GM12878 (cell line): ENCODE data around the gene MUSTN1. TPM values are rescaled to one million over a fixed set of nuclear protein-coding genes. Genes with fewer than 3 reads are reported as not detected.

ENCODE experiments used
- ATAC-seq: fragments of 200-7000 bp; cut with Tn5 transposase; 3 replicates; pipeline ENCODE4 v1.9.1; 2020; ENCODE audit warnings: mild to moderate bottlenecking, moderate library complexity
- BruUV-seq: library from RNA; stranded (reverse); fragments of 400-500 nt; replicated peaks from 2 replicates; lab custom pipeline; 2021; lab: Mats Ljungman, UMichigan
- CTCF ChIA-PET: fragments of 300-600 bp; sonication (Branson Sonifier 250); formaldehyde crosslinking; extraction: SDS; loops from one replicate; lab custom pipeline; 2021; ENCODE audit warnings: inconsistent platforms; lab: Yijun Ruan, JAX
- POLR2A ChIA-PET: fragments of 350-600 bp; formaldehyde crosslinking; extraction: SDS; loops from one replicate; lab custom pipeline; 2021; ENCODE audit warnings: inconsistent platforms; lab: Charles Lee
- RAD21 ChIA-PET: fragments of 300-600 bp; sonication (Branson Sonifier 250); formaldehyde crosslinking; loops from one replicate; lab custom pipeline; 2023; ENCODE audit warnings: antibody characterized with exemption; ENCODE audit not compliant: unreplicated experiment; lab: Charles Lee
- SMC1A ChIA-PET: fragments of 300-600 bp; sonication (Branson Sonifier 250); formaldehyde crosslinking; loops from one replicate; lab custom pipeline; 2023; ENCODE audit not compliant: unreplicated experiment, uncharacterized antibody; lab: Charles Lee
- DNase-seq: peaks from one replicate; pipeline ENCODE4 v3.0.0-alpha.2; 2011; ENCODE audit warnings: low read depth, low spot score
- FAIRE-seq: peaks from 3 replicates; lab custom pipeline; 2011; peaks lifted over from hg19 to GRCh38; lab: Jason Lieb, UNC
- H2AFZ ChIP-seq: 2 replicates; pipeline ENCODE4 v1.6.0; 2011; ENCODE audit warnings: low read depth, low read length, control low read depth; ENCODE audit not compliant: control insufficient read depth
- H3K27ac ChIP-seq: 2 replicates; pipeline ENCODE4 v1.5.1; 2011; ENCODE audit warnings: control low read depth; ENCODE audit not compliant: control insufficient read depth, insufficient read depth
- H3K27me3 ChIP-seq, 2 experiments: replicated peaks in 1 of 2; 2 replicates each; pipeline versions ENCODE4 v1.6.0 to v1.6.1; 2011; ENCODE audit warnings: low read length in 1 of 2; ENCODE audit not compliant: control insufficient read depth in 2 of 2, insufficient read depth in 2 of 2
- H3K36me3 ChIP-seq, 2 experiments: 2 replicates each; pipeline ENCODE4 v1.5.1; 2011; ENCODE audit warnings: low read length in 1 of 2; ENCODE audit not compliant: control insufficient read depth in 2 of 2, insufficient read depth in 2 of 2
- H3K4me1 ChIP-seq: 2 replicates; pipeline ENCODE4 v1.6.1; 2011; ENCODE audit warnings: mild to moderate bottlenecking, low read length, moderate library complexity, mixed read lengths; ENCODE audit not compliant: control insufficient read depth, insufficient read depth
- H3K4me2 ChIP-seq: 2 replicates; pipeline ENCODE4 v1.6.0; 2011; ENCODE audit warnings: control low read depth; ENCODE audit not compliant: control insufficient read depth, insufficient read depth
- H3K4me3 ChIP-seq: fragments of 200-600 bp; sonication (generic); 2 replicates; pipeline ENCODE4 v1.5.1; 2016
- H3K79me2 ChIP-seq: 2 replicates; pipeline ENCODE4 v1.6.0; 2011; ENCODE audit warnings: low read length; ENCODE audit not compliant: control insufficient read depth, insufficient read depth
- H3K9ac ChIP-seq: 2 replicates; pipeline ENCODE4 v1.8.0; 2011; ENCODE audit warnings: low read length, control low read depth, mixed read lengths; ENCODE audit not compliant: control insufficient read depth, insufficient read depth
- H3K9me3 ChIP-seq: replicated peaks from 3 replicates; pipeline ENCODE4 v1.5.1; 2011; ENCODE audit warnings: mild to moderate bottlenecking, low read length; ENCODE audit not compliant: control insufficient read depth, insufficient read depth
- H4K20me1 ChIP-seq: 2 replicates; pipeline ENCODE4 v1.6.0; 2011; ENCODE audit not compliant: control insufficient read depth, insufficient read depth
- ELK1 ChIP-seq: IDR thresholded peaks from 2 replicates; pipeline ENCODE4 v1.6.1; 2012; ENCODE audit warnings: low read depth, low read length, improper control_type of control experiment
- KDM1A ChIP-seq: fragments of 200-600 bp; sonication (generic); IDR thresholded peaks from 2 replicates; pipeline ENCODE4 v1.6.1; 2016; ENCODE audit warnings: borderline replicate concordance
- MYB ChIP-seq: fragments of 150-350 bp; IDR thresholded peaks from 2 replicates; pipeline ENCODE4 v1.6.1; 2014; ENCODE audit warnings: mild to moderate bottlenecking, low read depth, low read length, borderline replicate concordance
- NR2C1 ChIP-seq: fragments of 450-650 bp; IDR thresholded peaks from 2 replicates; pipeline ENCODE4 v1.6.1; 2017; ENCODE audit warnings: antibody characterized with exemption, mild to moderate bottlenecking, moderate library complexity
- PKNOX1 ChIP-seq: fragments of 450-650 bp; IDR thresholded peaks from 2 replicates; pipeline ENCODE4 v1.6.1; 2016; ENCODE audit warnings: mild to moderate bottlenecking
- RELA ChIP-seq: fragments of 450-650 bp; IDR thresholded peaks from 2 replicates; pipeline ENCODE4 v1.8.0; 2014; ENCODE audit warnings: borderline replicate concordance; ENCODE audit not compliant: partially characterized antibody
- TBL1XR1 ChIP-seq: IDR thresholded peaks from 2 replicates; pipeline ENCODE4 v1.6.1; 2012; ENCODE audit warnings: low read depth, low read length, improper control_type of control experiment
- ZSCAN29 ChIP-seq: fragments of 450-650 bp; IDR thresholded peaks from 2 replicates; pipeline ENCODE4 v1.6.1; 2017; ENCODE audit warnings: mild to moderate bottlenecking, moderate library complexity
- WGBS: methylation state at CpG from one replicate; pipeline ENCODE4 v1.1.6; 2016; ENCODE audit warnings: low lambda C conversion rate; ENCODE audit not compliant: insufficient replicate concordance, insufficient coverage; ENCODE audit errors: missing lambda C conversion rate; 5-methylcytosine and 5-hydroxymethylcytosine counted together
- in situ Hi-C: fragments of 300-500 bp; cut with MboI; formaldehyde crosslinking; loops from 9 replicates; pipeline ENCODE4 v1.14.3; 2018; ENCODE audit warnings: mixed read lengths
- intact Hi-C: fragments of 100-400 bp; cut with micrococcal nuclease; formaldehyde crosslinking; loops from one replicate; pipeline ENCODE4 v1.14.2; 2022; ENCODE audit not compliant: unreplicated experiment
- polyA plus RNA-seq, 11 experiments: library from polyadenylated mRNA; depleted of rRNA in 4 of 11; unstranded in 6 of 11; stranded (reverse) in 5 of 11; fragments of >200 nt; fragmentation: Nextera tagmentation in 4 of 11; fragmentation: Illumina TruSeq in 1 of 11; extraction: Ambion mirVana in 4 of 11; extraction: Trizol in 1 of 11; gene quantifications; 1 replicate in 1 of 11; 2 replicates in 10 of 11; pipeline versions ENCODE4 v1.2.1 to v1.2.3, GENCODE V29; 2011 to 2016; ENCODE audit warnings: inconsistent platforms in 2 of 11, missing spikeins in 2 of 11, low read depth in 1 of 11
- total RNA-seq, 4 experiments: library from RNA; depleted of rRNA in 3 of 4; stranded (reverse); fragments of >200 nt in 3 of 4; fragmentation: Illumina TruSeq in 1 of 4; extraction: Trizol in 1 of 4; gene quantifications; 2 replicates each; pipeline versions ENCODE4 v1.2.1 to v1.2.3, GENCODE V29; 2013 to 2021

MUSTN1 gene
- total and polyA plus RNA-seq, 10 of the 15 experiments (the other 5 are each of a cell fraction or from before 2014, with no cell fraction given) = 0.35 to 4.5 (median 1.2) TPM; not detected in 2

- Histone ChIP-seq H3K9ac (no peak overlapping the region), H4K20me1 (no peaks in the 10 kb centered on the region), H3K4me2 (no peak overlapping the region)
- 98% methylated on average over 3 of the region's 3 CpGs for WGBS
- ChIA-PET CTCF (no interaction called here), SMC1A (no interaction called here), RAD21 (no interaction called here)
- ATAC-seq (no peak), FAIRE-seq (no peak), DNase-seq (no peak)
- no TSS peak for BruUV-seq
- in situ Hi-C loops = no loop called here
- TF ChIP-seq MYB = no peak
- no peak for TF ChIP-seq TBL1XR1
- no peak for TF ChIP-seq ELK1
- no peak for TF ChIP-seq PKNOX1
- TF ChIP-seq KDM1A = no peak
- no peak for TF ChIP-seq ZSCAN29
- TF ChIP-seq NR2C1 = no peak
- no peak for TF ChIP-seq RELA
- TF ChIP-seq, all 136 proteins: peak for 0
- H3K9me3 ChIP-seq = no peaks in the 10 kb centered on the region; the same call in 2 of the 3 replicates
- H3K4me3 ChIP-seq = no peak overlapping the region
- H3K79me2 ChIP-seq = peaks cover 2% of the 10 kb centered on the region; the same call in 1 of the 2 replicates
- POLR2A ChIA-PET = no interaction called here
- H3K27me3 ChIP-seq = no peaks in the 10 kb centered on the region
- H3K27ac ChIP-seq = no peak overlapping the region
- intact Hi-C loops = no loop called here
- peaks cover 7% of the 10 kb centered on the region; the same call in 1 of the 2 replicates for H3K4me1 ChIP-seq
- H2AFZ ChIP-seq = no peak overlapping the region
- H3K36me3 ChIP-seq = peaks cover 0 to 1% of the 10 kb centered on the region in 2 experiments; a peak in 1 of 4 replicates
Observed at GRCh38 chr3:52872245-52872644, 37.4 kb upstream of the MUSTN1 start.
